HepG2 (cell line): ENCODE data around the gene GRHPR. TPM values are rescaled to one million over a fixed set of nuclear protein-coding genes. Genes with fewer than 3 reads are reported as not detected.

Source experiments
- CEBPG ChIP-seq: IDR thresholded peaks from 2 replicates; pipeline ENCODE4 v1.6.1; 2016
- ELF4 ChIP-seq: sonication (generic); formaldehyde crosslinking; IDR thresholded peaks from 2 replicates; pipeline ENCODE4 v1.5.0; 2020; ENCODE audit warnings: missing genetic modification reagents, mild to moderate bottlenecking, moderate library complexity, borderline replicate concordance
- FLYWCH1 ChIP-seq: sonication (generic); formaldehyde crosslinking; IDR thresholded peaks from 2 replicates; pipeline ENCODE4 v1.8.1; 2023; ENCODE audit warnings: mild to moderate bottlenecking, missing genetic modification reagents
- MEIS1 ChIP-seq: sonication (generic); formaldehyde crosslinking; IDR thresholded peaks from 2 replicates; pipeline ENCODE4 v1.9.0; 2021; ENCODE audit warnings: mild to moderate bottlenecking, missing genetic modification reagents, moderate library complexity, borderline replicate concordance
- SRF ChIP-seq: IDR thresholded peaks from 2 replicates; pipeline ENCODE4 v1.6.1; 2011; ENCODE audit warnings: mild to moderate bottlenecking, low read depth, low read length, moderate library complexity
- STAT5B ChIP-seq: sonication (generic); formaldehyde crosslinking; IDR thresholded peaks from 2 replicates; pipeline ENCODE4 v1.4.0; 2020; ENCODE audit warnings: missing genetic modification reagents
- TEAD2 ChIP-seq: sonication (generic); formaldehyde crosslinking; IDR thresholded peaks from 2 replicates; pipeline ENCODE4 v1.9.0; 2021; ENCODE audit warnings: missing genetic modification reagents
- XRCC5 ChIP-seq: fragments of 200-400 bp; formaldehyde crosslinking; optimal IDR thresholded peaks from 2 replicates; pipeline ENCODE3; 2017; ENCODE audit warnings: mild to moderate bottlenecking, low read length
- ZNF12 ChIP-seq: sonication (generic); formaldehyde crosslinking; IDR thresholded peaks from 2 replicates; pipeline ENCODE4 v1.5.0; 2020; ENCODE audit warnings: missing genetic modification reagents
- ZNF343 ChIP-seq: sonication (generic); formaldehyde crosslinking; IDR thresholded peaks from 2 replicates; pipeline ENCODE4 v1.4.0; 2020; ENCODE audit warnings: mild to moderate bottlenecking, missing genetic modification reagents
- ZNF350 ChIP-seq: sonication (generic); formaldehyde crosslinking; IDR thresholded peaks from 2 replicates; pipeline ENCODE4 v1.4.0; 2020; ENCODE audit warnings: mild to moderate bottlenecking, low read depth, missing genetic modification reagents, borderline replicate concordance
- ZNF562 ChIP-seq: sonication (generic); formaldehyde crosslinking; IDR thresholded peaks from 2 replicates; pipeline ENCODE4 v1.8.0; 2022; ENCODE audit warnings: missing genetic modification reagents, borderline replicate concordance
- ZNF672 ChIP-seq: sonication (generic); formaldehyde crosslinking; IDR thresholded peaks from 2 replicates; pipeline ENCODE4 v1.8.1; 2022; ENCODE audit warnings: missing genetic modification reagents
- polyA plus RNA-seq, 8 experiments: library from polyadenylated mRNA; depleted of rRNA in 3 of 8; stranded (reverse) in 7 of 8; unstranded in 1 of 8; fragments of >200 nt; fragmentation: Illumina TruSeq in 4 of 8; extraction: Trizol in 4 of 8; gene quantifications; 2 replicates each; pipeline versions ENCODE4 v1.2.1 to v1.2.3, GENCODE V29; 2011 to 2016; ENCODE audit warnings: low read depth in 4 of 8, missing spikeins in 1 of 8, mixed read lengths in 1 of 8; ENCODE audit not compliant: insufficient read depth in 1 of 8
- total RNA-seq, 5 experiments: library from RNA; depleted of rRNA; stranded (reverse); fragments of >200 nt; fragmentation: Illumina TruSeq; extraction: Trizol; gene quantifications; 2 replicates each; pipeline ENCODE4 v1.2.3, GENCODE V29; 2016; ENCODE audit warnings: low read depth in 1 of 5
- TF ChIP-seq, protein P1 (sequence below): sonication (generic); formaldehyde crosslinking; IDR thresholded peaks from 2 replicates; pipeline ENCODE4 v1.5.0; 2020; ENCODE audit warnings: mild to moderate bottlenecking, missing genetic modification reagents, borderline replicate concordance
- TF ChIP-seq, protein P2 (sequence below): sonication (generic); formaldehyde crosslinking; IDR thresholded peaks from 2 replicates; pipeline ENCODE4 v1.4.0; 2020; ENCODE audit warnings: missing genetic modification reagents, borderline replicate concordance
- TF ChIP-seq, protein P3 (sequence below): sonication (generic); formaldehyde crosslinking; IDR thresholded peaks from 2 replicates; pipeline ENCODE4 v1.5.1; 2020; ENCODE audit warnings: missing genetic modification reagents, mild to moderate bottlenecking, borderline replicate concordance
- TF ChIP-seq, protein P4 (sequence below): sonication (generic); formaldehyde crosslinking; IDR thresholded peaks from 2 replicates; pipeline ENCODE4 v1.8.0; 2022; ENCODE audit warnings: mild to moderate bottlenecking, missing genetic modification reagents
- TF ChIP-seq, protein P5 (sequence below): sonication (generic); formaldehyde crosslinking; IDR thresholded peaks from 2 replicates; pipeline ENCODE4 v1.5.0; 2020; ENCODE audit warnings: missing genetic modification reagents

The GRHPR gene
- total and polyA plus RNA-seq, 2 of the 13 experiments (the other 11 are each of a cell fraction or from before 2014, with no cell fraction given), result 113 to 115 TPM

DNA sequence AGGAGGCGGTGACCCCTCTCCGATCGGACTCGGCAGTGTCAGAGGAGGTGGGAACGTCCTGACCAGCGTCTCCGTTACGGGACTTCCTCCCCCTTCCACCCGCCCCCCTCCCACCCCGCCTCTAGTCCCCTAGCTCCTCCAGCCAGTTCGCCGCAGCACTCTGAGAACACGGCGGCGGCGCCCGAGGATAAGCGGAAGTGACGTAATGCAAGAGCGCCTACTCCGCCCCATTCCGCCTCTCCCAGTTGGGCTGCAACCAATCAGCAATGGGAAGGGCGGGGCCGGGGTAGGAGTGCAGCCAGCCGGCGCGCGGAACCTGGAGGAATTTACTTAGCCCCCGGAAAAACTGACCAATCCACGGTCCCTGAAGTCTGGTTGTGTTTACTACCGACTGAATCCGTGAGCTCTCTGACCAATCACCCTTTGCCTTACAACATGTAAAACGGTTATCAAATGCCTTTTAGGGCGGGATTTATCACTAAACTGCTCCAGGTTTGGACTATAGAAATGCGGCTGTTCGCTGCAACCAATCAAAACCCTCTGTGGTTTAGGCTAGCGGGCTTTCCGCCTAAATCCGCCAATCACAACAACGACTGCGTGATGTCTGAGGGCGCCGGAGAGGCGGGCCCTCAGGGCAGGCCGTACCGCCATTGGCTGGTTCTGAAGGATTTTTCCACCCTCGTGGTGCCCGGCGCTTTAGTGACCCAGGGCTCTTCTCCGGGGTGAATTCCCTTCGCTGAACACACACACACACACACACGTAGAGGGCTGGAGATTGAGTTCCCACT, 42.9 kb downstream of the GRHPR start, which contains the start of gene ZBTB5 (continued):
- TF ChIP-seq ZNF350 (CRISPR knock-in tag), result peak; percentile 63; the same call in 1 of the 2 replicates
- TF ChIP-seq FLYWCH1 (CRISPR knock-in tag), result no peak
- TF ChIP-seq XRCC5, result peak; percentile 18
- TF ChIP-seq, protein P1, sequence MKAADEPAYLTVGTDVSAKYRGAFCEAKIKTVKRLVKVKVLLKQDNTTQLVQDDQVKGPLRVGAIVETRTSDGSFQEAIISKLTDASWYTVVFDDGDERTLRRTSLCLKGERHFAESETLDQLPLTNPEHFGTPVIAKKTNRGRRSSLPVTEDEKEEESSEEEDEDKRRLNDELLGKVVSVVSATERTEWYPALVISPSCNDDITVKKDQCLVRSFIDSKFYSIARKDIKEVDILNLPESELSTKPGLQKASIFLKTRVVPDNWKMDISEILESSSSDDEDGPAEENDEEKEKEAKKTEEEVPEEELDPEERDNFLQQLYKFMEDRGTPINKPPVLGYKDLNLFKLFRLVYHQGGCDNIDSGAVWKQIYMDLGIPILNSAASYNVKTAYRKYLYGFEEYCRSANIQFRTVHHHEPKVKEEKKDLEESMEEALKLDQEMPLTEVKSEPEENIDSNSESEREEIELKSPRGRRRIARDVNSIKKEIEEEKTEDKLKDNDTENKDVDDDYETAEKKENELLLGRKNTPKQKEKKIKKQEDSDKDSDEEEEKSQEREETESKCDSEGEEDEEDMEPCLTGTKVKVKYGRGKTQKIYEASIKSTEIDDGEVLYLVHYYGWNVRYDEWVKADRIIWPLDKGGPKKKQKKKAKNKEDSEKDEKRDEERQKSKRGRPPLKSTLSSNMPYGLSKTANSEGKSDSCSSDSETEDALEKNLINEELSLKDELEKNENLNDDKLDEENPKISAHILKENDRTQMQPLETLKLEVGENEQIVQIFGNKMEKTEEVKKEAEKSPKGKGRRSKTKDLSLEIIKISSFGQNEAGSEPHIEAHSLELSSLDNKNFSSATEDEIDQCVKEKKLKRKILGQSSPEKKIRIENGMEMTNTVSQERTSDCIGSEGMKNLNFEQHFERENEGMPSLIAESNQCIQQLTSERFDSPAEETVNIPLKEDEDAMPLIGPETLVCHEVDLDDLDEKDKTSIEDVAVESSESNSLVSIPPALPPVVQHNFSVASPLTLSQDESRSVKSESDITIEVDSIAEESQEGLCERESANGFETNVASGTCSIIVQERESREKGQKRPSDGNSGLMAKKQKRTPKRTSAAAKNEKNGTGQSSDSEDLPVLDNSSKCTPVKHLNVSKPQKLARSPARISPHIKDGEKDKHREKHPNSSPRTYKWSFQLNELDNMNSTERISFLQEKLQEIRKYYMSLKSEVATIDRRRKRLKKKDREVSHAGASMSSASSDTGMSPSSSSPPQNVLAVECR (CRISPR knock-in tag), result no peak
- TF ChIP-seq MEIS1 (CRISPR knock-in tag), result no peak
- no peak for TF ChIP-seq ZNF672 (CRISPR knock-in tag)
- TF ChIP-seq, protein P2, sequence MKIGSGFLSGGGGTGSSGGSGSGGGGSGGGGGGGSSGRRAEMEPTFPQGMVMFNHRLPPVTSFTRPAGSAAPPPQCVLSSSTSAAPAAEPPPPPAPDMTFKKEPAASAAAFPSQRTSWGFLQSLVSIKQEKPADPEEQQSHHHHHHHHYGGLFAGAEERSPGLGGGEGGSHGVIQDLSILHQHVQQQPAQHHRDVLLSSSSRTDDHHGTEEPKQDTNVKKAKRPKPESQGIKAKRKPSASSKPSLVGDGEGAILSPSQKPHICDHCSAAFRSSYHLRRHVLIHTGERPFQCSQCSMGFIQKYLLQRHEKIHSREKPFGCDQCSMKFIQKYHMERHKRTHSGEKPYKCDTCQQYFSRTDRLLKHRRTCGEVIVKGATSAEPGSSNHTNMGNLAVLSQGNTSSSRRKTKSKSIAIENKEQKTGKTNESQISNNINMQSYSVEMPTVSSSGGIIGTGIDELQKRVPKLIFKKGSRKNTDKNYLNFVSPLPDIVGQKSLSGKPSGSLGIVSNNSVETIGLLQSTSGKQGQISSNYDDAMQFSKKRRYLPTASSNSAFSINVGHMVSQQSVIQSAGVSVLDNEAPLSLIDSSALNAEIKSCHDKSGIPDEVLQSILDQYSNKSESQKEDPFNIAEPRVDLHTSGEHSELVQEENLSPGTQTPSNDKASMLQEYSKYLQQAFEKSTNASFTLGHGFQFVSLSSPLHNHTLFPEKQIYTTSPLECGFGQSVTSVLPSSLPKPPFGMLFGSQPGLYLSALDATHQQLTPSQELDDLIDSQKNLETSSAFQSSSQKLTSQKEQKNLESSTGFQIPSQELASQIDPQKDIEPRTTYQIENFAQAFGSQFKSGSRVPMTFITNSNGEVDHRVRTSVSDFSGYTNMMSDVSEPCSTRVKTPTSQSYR (CRISPR knock-in tag), result no peak
- TF ChIP-seq, protein P3, sequence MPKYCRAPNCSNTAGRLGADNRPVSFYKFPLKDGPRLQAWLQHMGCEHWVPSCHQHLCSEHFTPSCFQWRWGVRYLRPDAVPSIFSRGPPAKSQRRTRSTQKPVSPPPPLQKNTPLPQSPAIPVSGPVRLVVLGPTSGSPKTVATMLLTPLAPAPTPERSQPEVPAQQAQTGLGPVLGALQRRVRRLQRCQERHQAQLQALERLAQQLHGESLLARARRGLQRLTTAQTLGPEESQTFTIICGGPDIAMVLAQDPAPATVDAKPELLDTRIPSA, result no peak
- TF ChIP-seq TEAD2 (CRISPR knock-in tag), result no peak
- TF ChIP-seq SRF, result peak; percentile 93
- TF ChIP-seq STAT5B (CRISPR knock-in tag), result no peak
- TF ChIP-seq ELF4 (CRISPR knock-in tag), result no peak
- no peak for TF ChIP-seq ZNF12 (CRISPR knock-in tag)
- TF ChIP-seq, protein P4, sequence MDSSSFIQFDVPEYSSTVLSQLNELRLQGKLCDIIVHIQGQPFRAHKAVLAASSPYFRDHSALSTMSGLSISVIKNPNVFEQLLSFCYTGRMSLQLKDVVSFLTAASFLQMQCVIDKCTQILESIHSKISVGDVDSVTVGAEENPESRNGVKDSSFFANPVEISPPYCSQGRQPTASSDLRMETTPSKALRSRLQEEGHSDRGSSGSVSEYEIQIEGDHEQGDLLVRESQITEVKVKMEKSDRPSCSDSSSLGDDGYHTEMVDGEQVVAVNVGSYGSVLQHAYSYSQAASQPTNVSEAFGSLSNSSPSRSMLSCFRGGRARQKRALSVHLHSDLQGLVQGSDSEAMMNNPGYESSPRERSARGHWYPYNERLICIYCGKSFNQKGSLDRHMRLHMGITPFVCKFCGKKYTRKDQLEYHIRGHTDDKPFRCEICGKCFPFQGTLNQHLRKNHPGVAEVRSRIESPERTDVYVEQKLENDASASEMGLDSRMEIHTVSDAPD (CRISPR knock-in tag), result no peak
- TF ChIP-seq, protein P5, sequence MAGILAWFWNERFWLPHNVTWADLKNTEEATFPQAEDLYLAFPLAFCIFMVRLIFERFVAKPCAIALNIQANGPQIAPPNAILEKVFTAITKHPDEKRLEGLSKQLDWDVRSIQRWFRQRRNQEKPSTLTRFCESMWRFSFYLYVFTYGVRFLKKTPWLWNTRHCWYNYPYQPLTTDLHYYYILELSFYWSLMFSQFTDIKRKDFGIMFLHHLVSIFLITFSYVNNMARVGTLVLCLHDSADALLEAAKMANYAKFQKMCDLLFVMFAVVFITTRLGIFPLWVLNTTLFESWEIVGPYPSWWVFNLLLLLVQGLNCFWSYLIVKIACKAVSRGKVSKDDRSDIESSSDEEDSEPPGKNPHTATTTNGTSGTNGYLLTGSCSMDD (CRISPR knock-in tag), result no peak
- TF ChIP-seq ZNF562, result no peak
- TF ChIP-seq ZNF343 (CRISPR knock-in tag), result 0 out of 2 replicates have a peak, but pooled peaks have one; percentile 11
- TF ChIP-seq CEBPG (CRISPR knock-in tag), result peak; percentile 38
